Stimulated activated CD4-positive, alpha-beta T cell treated with anti-CD3 and anti-CD28 coated beads, TNF-alpha, amount 100 ng/mL, for 48 hours (primary cell): Measurements from ENCODE around the gene RARA.
A peak's percentile ranks its signal among the peaks of the same experiment; 100 is the strongest.

Source experiments
- DNase-seq, 3 donors: peaks; one replicate each; pipeline ENCODE4 v3.0.0-alpha.2; 2020; ENCODE audit warnings: low read depth in 3 of 3

The RARA gene

GRCh38 chr17:40345161-40345993, 36.4 kb downstream of the RARA start:
- DNase-seq = no peak

- DNase-seq = no peak
These were observed 37.2 kb downstream of the RARA start for GRCh38 chr17:40345994-40346764.

- DNase-seq = no peak
These were observed 37.8 kb downstream of the RARA start for GRCh38 chr17:40346765-40347158.

- DNase-seq = no peak
These were observed 38.5 kb downstream of the RARA start for GRCh38 chr17:40347319-40348135.

- DNase-seq = no peak
These were observed 39.1 kb downstream of the RARA start for GRCh38 chr17:40348136-40348504.

GRCh38 chr17:40348562-40349476, 39.8 kb downstream of the RARA start:
- no peak for DNase-seq

- DNase-seq = no peak
These were observed 40.5 kb downstream of the RARA start for GRCh38 chr17:40349477-40349894.

GRCh38 chr17:40349895-40350688, 41.1 kb downstream of the RARA start:
- no peak for DNase-seq

- DNase-seq = no peak
These were observed 41.8 kb downstream of the RARA start for GRCh38 chr17:40350689-40351358.

- DNase-seq = no peak
These were observed 42.6 kb downstream of the RARA start for GRCh38 chr17:40351359-40352236.

GRCh38 chr17:40352237-40352778, 43.3 kb downstream of the RARA start:
- no peak for DNase-seq

GRCh38 chr17:40352779-40353394, 43.9 kb downstream of the RARA start:
- no peak for DNase-seq

- DNase-seq = no peak
These were observed 45.5 kb downstream of the RARA start for GRCh38 chr17:40354221-40355122.

- peak; percentile 51 to 68 (median 64) for DNase-seq
These were observed 46.3 kb downstream of the RARA start for GRCh38 chr17:40355123-40355803.

GRCh38 chr17:40355804-40356758, 47.1 kb downstream of the RARA start:
- DNase-seq = no peak
